K562 (cell line): ENCODE data around the gene DTL. TPM values are rescaled to one million over a fixed set of nuclear protein-coding genes. Genes with fewer than 3 reads are reported as not detected.

Source experiments
- ATAC-seq: fragments of 200-7000 bp; cut with Tn5 transposase; 3 replicates; pipeline ENCODE4 v1.9.1; 2020; ENCODE audit warnings: moderate library complexity
- BruUV-seq: library from RNA; stranded (reverse); fragments of 400-500 nt; replicated peaks from 2 replicates; lab custom pipeline; 2021; lab: Mats Ljungman, UMichigan
- CTCF ChIA-PET: fragments of 300-600 bp; formaldehyde crosslinking; extraction: SDS; loops from one replicate; lab custom pipeline; 2021; ENCODE audit warnings: low intra/inter-chr PET ratio; lab: Yijun Ruan, JAX
- POLR2A ChIA-PET: fragments of 300-600, 350-650 bp; sonication (Branson Sonifier 250); formaldehyde crosslinking; extraction: SDS; loops from one replicate; lab custom pipeline; 2021; ENCODE audit warnings: antibody characterized with exemption, inconsistent platforms; lab: Yijun Ruan, JAX
- DNase-seq, 4 experiments: peaks; one replicate each; pipeline versions ENCODE4 v3.0.0 to v3.0.0-alpha.2; 2011 to 2018; ENCODE audit warnings: low spot score in 3 of 4, mixed read lengths in 3 of 4; ENCODE audit errors: extremely low read depth in 1 of 4
- FAIRE-seq: peaks from 2 replicates; lab custom pipeline; 2011; peaks lifted over from hg19 to GRCh38; lab: Jason Lieb, UNC
- H2AFZ ChIP-seq: 2 replicates; pipeline ENCODE4 v1.6.0; 2011; ENCODE audit warnings: low read depth, low read length, control low read depth, inconsistent platforms
- H3K27ac ChIP-seq: fragments of 200-600 bp; 3 replicates; pipeline ENCODE4 v1.8.0; 2011; ENCODE audit warnings: low read depth, mild to moderate bottlenecking, control low read depth, inconsistent platforms, low read length, moderate library complexity, mixed read lengths; ENCODE audit errors: extremely low read depth
- H3K27me3 ChIP-seq, 2 experiments: fragments of 300-600 bp in 1 of 2; 2 replicates in 1 of 2; 3 replicates in 1 of 2; pipeline versions ENCODE4 v1.6.0 to v1.8.0; 2011; ENCODE audit warnings: inconsistent platforms in 2 of 2, low read length in 2 of 2, mild to moderate bottlenecking in 1 of 2, mixed read lengths in 1 of 2, moderate library complexity in 1 of 2; ENCODE audit not compliant: control insufficient read depth in 2 of 2, insufficient read depth in 2 of 2
- H3K36me3 ChIP-seq: fragments of 300-600 bp; 3 replicates; pipeline ENCODE4 v1.8.0; 2011; ENCODE audit warnings: mild to moderate bottlenecking, low read length, inconsistent platforms; ENCODE audit not compliant: control insufficient read depth, insufficient read depth
- H3K4me1 ChIP-seq, 2 experiments: fragments of 200-600 bp in 1 of 2; replicated peaks in 1 of 2; 2 replicates in 1 of 2; 3 replicates in 1 of 2; pipeline versions ENCODE4 v1.5.1 to v1.8.0; 2011; ENCODE audit warnings: inconsistent platforms in 2 of 2, low read length in 2 of 2, mild to moderate bottlenecking in 1 of 2, mixed read lengths in 1 of 2, moderate library complexity in 1 of 2; ENCODE audit not compliant: control insufficient read depth in 2 of 2, insufficient read depth in 2 of 2
- H3K4me2 ChIP-seq: 2 replicates; pipeline ENCODE4 v1.6.1; 2011; ENCODE audit warnings: low read length, control low read depth, inconsistent platforms, mixed read lengths; ENCODE audit not compliant: insufficient read depth
- H3K4me3 ChIP-seq: fragments of 200-600 bp; sonication (generic), shearing (Covaris generic); 2 replicates; pipeline ENCODE4 v1.5.1; 2016; ENCODE audit warnings: control low read depth, inconsistent platforms
- H3K79me2 ChIP-seq: fragments of 200-600 bp; 3 replicates; pipeline ENCODE4 v1.8.0; 2011; ENCODE audit warnings: low read length, inconsistent platforms; ENCODE audit not compliant: control insufficient read depth, insufficient read depth
- H3K9ac ChIP-seq, 2 experiments: 2 replicates each; pipeline versions ENCODE4 v1.6.0 to v1.6.1; 2011; ENCODE audit warnings: low read depth in 2 of 2, low read length in 2 of 2, control low read depth in 1 of 2, inconsistent platforms in 1 of 2, mild to moderate bottlenecking in 1 of 2, mixed read lengths in 1 of 2; ENCODE audit not compliant: insufficient read depth in 1 of 2
- H3K9me1 ChIP-seq: one replicate; pipeline ENCODE4 v1.6.0; 2011; ENCODE audit warnings: inconsistent platforms, mild to moderate bottlenecking, low read length, moderate library complexity; ENCODE audit not compliant: control insufficient read depth, insufficient read depth
- H3K9me3 ChIP-seq: replicated peaks from 2 replicates; pipeline ENCODE4 v1.5.1; 2011; ENCODE audit warnings: low read depth, low read length, inconsistent platforms; ENCODE audit not compliant: control insufficient read depth, insufficient read depth
- H4K20me1 ChIP-seq: replicated peaks from 2 replicates; pipeline ENCODE4 v1.6.1; 2011; ENCODE audit warnings: low read length, inconsistent platforms, mixed read lengths; ENCODE audit not compliant: control insufficient read depth, insufficient read depth
- ARID2 ChIP-seq: fragments of 450-650 bp; IDR thresholded peaks from 2 replicates; pipeline ENCODE4 v1.6.1; 2017; ENCODE audit warnings: antibody characterized with exemption, mild to moderate bottlenecking
- BRCA1 ChIP-seq, 2 experiments: fragments of 450-650 bp in 1 of 2; sonication (generic) in 1 of 2; formaldehyde crosslinking in 1 of 2; IDR thresholded peaks; 2 replicates each; pipeline versions ENCODE4 v1.5.0 to v1.6.1; 2017 to 2020; ENCODE audit warnings: mild to moderate bottlenecking in 1 of 2, missing genetic modification reagents in 1 of 2
- CBFA2T3 ChIP-seq: fragments of 450-650 bp; IDR thresholded peaks from 2 replicates; pipeline ENCODE4 v1.6.1; 2017
- HMG20A ChIP-seq: fragments of 450-650 bp; formaldehyde crosslinking; conservative IDR thresholded peaks from 2 replicates; pipeline ENCODE4 v1.4.0; 2020; ENCODE audit warnings: mild to moderate bottlenecking, mixed read lengths
- HMGN3 ChIP-seq: IDR thresholded peaks from 2 replicates; pipeline ENCODE4 v1.6.1; 2011; ENCODE audit warnings: borderline replicate concordance, low read depth, mild to moderate bottlenecking, mixed read lengths, low read length; ENCODE audit not compliant: insufficient read length; ENCODE audit errors: extremely low read depth
- MEF2A ChIP-seq: IDR thresholded peaks from 2 replicates; pipeline ENCODE4 v1.6.1; 2011; ENCODE audit warnings: low read depth, mild to moderate bottlenecking, low read length, moderate library complexity; ENCODE audit not compliant: control insufficient read depth
- MXI1 ChIP-seq: IDR thresholded peaks from 2 replicates; pipeline ENCODE4 v1.6.1; 2011; ENCODE audit warnings: low read depth, mild to moderate bottlenecking, improper control_type of control experiment, low read length
- NCOA2 ChIP-seq, 2 experiments: fragments of 450-650 bp; IDR thresholded peaks; 2 replicates each; pipeline ENCODE4 v1.6.1; 2018; ENCODE audit warnings: mild to moderate bottlenecking in 2 of 2, moderate library complexity in 1 of 2; ENCODE audit not compliant: partially characterized antibody in 2 of 2
- NFE2 ChIP-seq: IDR thresholded peaks from 2 replicates; pipeline ENCODE4 v1.6.1; 2014; ENCODE audit warnings: antibody characterized with exemption, low read depth
- NFXL1 ChIP-seq: fragments of 450-650 bp; formaldehyde crosslinking; IDR thresholded peaks from 2 replicates; pipeline ENCODE4 v1.4.0; 2021; ENCODE audit warnings: mild to moderate bottlenecking
- RHOXF2B ChIP-seq: fragments of 250-450 bp; sonication (Bioruptor Pico); conservative IDR thresholded peaks from 2 replicates; pipeline ENCODE4 v1.5.1; 2021
- TAF9B ChIP-seq: fragments of 450-650 bp; IDR thresholded peaks from 2 replicates; pipeline ENCODE4 v1.6.1; 2018; ENCODE audit warnings: mild to moderate bottlenecking; ENCODE audit not compliant: partially characterized antibody
- WHSC1 ChIP-seq: IDR thresholded peaks from one replicate; pipeline ENCODE4 v1.6.1; 2012; ENCODE audit warnings: low read length, control low read depth, inconsistent platforms
- ZC3H8 ChIP-seq: fragments of 450-650 bp; IDR thresholded peaks from 2 replicates; pipeline ENCODE4 v1.6.1; 2017
- ZNF12 ChIP-seq: sonication (generic); formaldehyde crosslinking; IDR thresholded peaks from 2 replicates; pipeline ENCODE4 v1.4.0; 2020; ENCODE audit warnings: mild to moderate bottlenecking, missing genetic modification reagents
- ZNF77 ChIP-seq: fragments of 250-450 bp; sonication (Bioruptor Pico); IDR thresholded peaks from 2 replicates; pipeline ENCODE4 v1.5.0; 2020
- ZNF778 ChIP-seq: fragments of 450-650 bp; formaldehyde crosslinking; IDR thresholded peaks from 2 replicates; pipeline ENCODE4 v1.4.0; 2020; ENCODE audit warnings: mild to moderate bottlenecking, moderate library complexity
- ZNF785 ChIP-seq: fragments of 250-450 bp; sonication (Bioruptor Pico); IDR thresholded peaks from 2 replicates; pipeline ENCODE4 v1.4.0; 2020; ENCODE audit warnings: mild to moderate bottlenecking
- WGBS: fragments of 100-300 bp; shearing (Covaris generic); methylation state at CpG from one replicate; pipeline ENCODE4 v1.1.6; 2016; ENCODE audit warnings: low coverage, mixed read lengths; ENCODE audit not compliant: insufficient coverage; ENCODE audit errors: missing lambda C conversion rate; 5-methylcytosine and 5-hydroxymethylcytosine counted together
- in situ Hi-C: fragments of 300-500 bp; cut with MboI; formaldehyde crosslinking; loops from 4 replicates; pipeline ENCODE4 v1.15.0; 2018; ENCODE audit warnings: inconsistent platforms, mixed read lengths
- intact Hi-C: fragments of 100-400 bp; cut with micrococcal nuclease; formaldehyde crosslinking; loops from 2 replicates; pipeline ENCODE4 v1.14.2; 2022
- polyA plus RNA-seq, 8 experiments: library from polyadenylated mRNA; depleted of rRNA in 4 of 8; stranded (reverse) in 5 of 8; unstranded in 3 of 8; fragments of >200 nt; fragmentation: Nextera tagmentation in 2 of 8; fragmentation: Illumina TruSeq in 1 of 8; extraction: Ambion mirVana in 2 of 8; extraction: Trizol in 1 of 8; gene quantifications; 2 replicates each; pipeline versions ENCODE4 v1.2.1 to v1.2.3, GENCODE V29; 2011 to 2014; ENCODE audit warnings: inconsistent platforms in 1 of 8, missing spikeins in 1 of 8
- total RNA-seq, 7 experiments: library from RNA; depleted of rRNA in 6 of 7; stranded (reverse); fragments of >200 nt in 6 of 7; fragmentation: Illumina TruSeq in 2 of 7; extraction: Trizol in 2 of 7; gene quantifications; 2 replicates each; pipeline versions ENCODE4 v1.2.1 to v1.2.3, GENCODE V29; 2011 to 2021; ENCODE audit warnings: low replicate concordance in 1 of 7

The DTL gene
- total and polyA plus RNA-seq, 9 of the 15 experiments (the other 6 are each of a cell fraction or from before 2014, with no cell fraction given) = 38.3 to 81.0 (median 63.2) TPM

DNA sequence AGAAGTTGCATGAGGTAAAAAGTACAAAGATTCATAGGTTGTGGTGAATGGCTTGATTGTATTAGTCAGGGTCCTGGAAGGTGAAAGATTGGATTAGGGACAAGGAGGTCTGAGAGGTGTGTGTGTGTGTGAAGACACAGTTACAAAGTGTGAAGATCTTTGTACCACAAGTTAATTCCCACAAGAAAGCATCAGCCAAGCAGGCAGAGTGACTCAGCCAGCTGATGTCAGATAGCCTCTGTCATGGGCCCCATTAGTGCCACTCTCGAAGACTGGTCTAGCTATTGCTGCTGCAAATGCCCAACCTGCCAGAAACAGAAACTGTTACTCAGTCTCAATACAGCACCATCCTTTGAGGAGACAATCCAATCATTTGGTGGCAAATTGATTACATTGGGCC is 96.5 kb downstream of the DTL start (continued):
- TF ChIP-seq RHOXF2B = no peak

DNA sequence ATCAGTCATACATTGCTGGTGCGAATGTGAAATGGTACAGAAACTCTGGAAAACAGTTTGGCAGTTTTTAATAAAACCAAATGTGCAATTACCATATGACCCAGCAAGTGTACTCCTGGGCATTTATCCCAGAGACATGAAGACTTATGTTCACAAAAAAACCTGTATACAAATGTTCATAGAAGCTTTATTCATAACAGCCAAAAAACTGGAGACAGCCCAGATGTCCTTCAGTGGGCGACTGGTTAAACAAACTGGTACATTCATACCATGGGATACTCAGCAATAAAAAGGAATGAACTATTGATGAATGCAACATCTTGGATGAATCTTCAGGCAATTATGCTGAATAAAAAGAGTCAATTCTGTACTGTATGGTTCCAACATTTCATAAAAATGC is 97.8 kb downstream of the DTL start:
- Histone ChIP-seq H4K20me1 (no peaks in the 10 kb centered on the region), H3K4me2 (no peak overlapping the region), H3K27me3 (no peaks in the 10 kb centered on the region), H3K9me3 (0 out of 2 replicates have a peak, but pooled peaks cover 1% of the 10 kb centered on the region), H3K79me2 (no peaks in the 10 kb centered on the region), H3K4me3 (no peak overlapping the region), H3K27ac (no peak overlapping the region), H3K9me1 (no peaks in the 10 kb centered on the region), H2AFZ (no peak overlapping the region), H3K4me1 (peaks cover 0 to 4% of the 10 kb centered on the region in 2 experiments; a peak in 3 of 5 replicates), H3K36me3 (peaks cover 17% of the 10 kb centered on the region; the same call in 2 of the 3 replicates), H3K9ac (no peak overlapping the region)
- in situ Hi-C loops (no loop called here), intact Hi-C loops (no loop called here)
- DNase-seq (no peak), FAIRE-seq (no peak), ATAC-seq (no peak)
- whole genome bisulfite sequencing = 93% methylated on average over 2 of the region's 2 CpGs
- ChIA-PET POLR2A (no interaction called here), CTCF (no interaction called here)
- TF ChIP-seq WHSC1 = no peak
- TF ChIP-seq ZNF778 = no peak
- no TSS peak for BruUV-seq

DNA sequence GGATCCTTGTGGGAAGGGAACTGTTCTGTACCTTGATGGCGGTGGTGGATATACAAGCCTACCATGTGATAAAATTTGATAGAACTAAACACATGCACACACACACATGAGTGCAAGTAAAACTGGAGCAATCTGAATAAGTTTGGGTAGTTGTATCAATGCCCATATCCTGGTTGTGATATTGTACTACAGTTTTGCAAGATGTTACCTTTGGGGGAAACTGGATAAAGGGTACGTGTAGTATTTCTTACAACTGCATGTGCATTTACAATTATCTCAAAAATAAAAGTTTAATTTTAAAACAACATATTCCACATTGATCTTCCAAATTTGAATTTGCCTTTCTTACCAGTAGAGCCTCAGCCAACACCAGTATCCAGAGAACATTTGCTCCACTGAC is 99.6 kb downstream of the DTL start:
- in situ Hi-C loops = no loop called here

More for the DNA sequence above, 99.6 kb downstream of the DTL start:
- TF ChIP-seq ZC3H8 (no peak), CBFA2T3 (no peak), ZNF12 (CRISPR knock-in tag) (no peak), MEF2A (no peak), HMG20A (CRISPR knock-in tag) (no peak), ARID2 (no peak), ZNF785 (CRISPR knock-in tag) (no peak), MXI1 (no peak), NCOA2 (IDR thresholded peaks at IDR 0.05; ENCODE audit: partially characterized antibody in 2 of 2) (no peak), BRCA1 (IDR thresholded peaks at IDR 0.05) (no peak), BRCA1 (CRISPR knock-in tag; IDR thresholded peaks at IDR 0.05) (no peak), NFXL1 (CRISPR knock-in tag) (no peak), HMGN3 (no peak), NFE2 (no peak), TAF9B (no peak), ZNF77 (CRISPR knock-in tag) (no peak)
- Histone ChIP-seq H3K79me2 (no peaks in the 10 kb centered on the region), H4K20me1 (no peaks in the 10 kb centered on the region), H3K9ac (no peak overlapping the region), H3K9me3 (0 out of 2 replicates have a peak, but pooled peaks cover 1% of the 10 kb centered on the region), H3K4me3 (no peak overlapping the region), H3K4me2 (no peak overlapping the region), H3K27ac (no peak overlapping the region), H3K36me3 (peaks cover 13% of the 10 kb centered on the region; the same call in 2 of the 3 replicates), H3K27me3 (no peaks in the 10 kb centered on the region), H3K4me1 (peaks cover 0 to 10% of the 10 kb centered on the region in 2 experiments; a peak in 3 of 5 replicates), H3K9me1 (no peaks in the 10 kb centered on the region), H2AFZ (no peak overlapping the region)
- no peak for DNase-seq
- 86% methylated on average over 2 of the region's 2 CpGs for WGBS
- no TSS peak for BruUV-seq
- POLR2A ChIA-PET = interaction anchor here (0.9 kb wide), 1 partner anchor 32 kb away, joined by 4 read pairs; no protein-coding TSS in a partner anchor
- no peak for FAIRE-seq
- intact Hi-C loops = no loop called here
- ATAC-seq = no peak
- CTCF ChIA-PET = no interaction called here
